GM23248 (cell line): ENCODE measurements around the gene KCNN4.

Experiments used
- EZH2 ChIP-seq: fragments of 200-600 bp; sonication (generic); IDR thresholded peaks from 2 replicates; pipeline ENCODE4 v1.6.1; 2018; ENCODE audit warnings: antibody characterized with exemption, mild to moderate bottlenecking; ENCODE audit not compliant: insufficient read depth, poor library complexity, severe bottlenecking
- EZH2phosphoT487 ChIP-seq: fragments of 200-600 bp; sonication (generic); IDR thresholded peaks from 2 replicates; pipeline ENCODE4 v1.6.1; 2018; ENCODE audit warnings: antibody characterized with exemption, moderate library complexity, mild to moderate bottlenecking, low read depth; ENCODE audit not compliant: insufficient read depth

DNA sequence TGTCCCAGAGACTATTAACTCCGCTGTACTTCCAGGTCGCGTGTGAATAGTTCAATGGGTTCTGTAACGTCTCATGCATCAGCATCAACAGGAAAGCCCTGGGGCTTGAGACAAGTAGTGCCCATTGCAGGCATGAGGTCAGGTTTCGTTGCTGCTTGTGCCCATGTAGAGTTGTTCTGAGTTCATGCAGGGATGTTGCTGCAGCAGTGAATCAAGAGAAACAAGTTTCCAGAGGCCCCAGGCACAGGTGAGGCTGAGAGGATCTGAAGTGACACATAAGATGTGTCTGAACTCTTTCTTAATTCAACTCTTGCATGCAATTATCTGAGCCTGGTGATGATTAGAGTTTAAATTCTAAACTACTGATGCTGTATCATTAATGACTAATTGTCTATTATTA is 37.7 kb upstream of the KCNN4 start:
- TF ChIP-seq EZH2phosphoT487 (no peak), EZH2 (no peak)
